Thyroid gland (tissue), 4 donors: Measurements from ENCODE around the gene MID1. TPM values are rescaled to one million over a fixed set of nuclear protein-coding genes. Genes with fewer than 3 reads are reported as not detected.

Source experiments
- DNase-seq, 2 donors: peaks; one replicate each; pipeline ENCODE4 v3.0.0-alpha.2; 2019
- H3K27ac ChIP-seq, 3 donors: fragments of 200-600 bp; sonication (generic); 1 replicate in 2 of 3; 2 replicates in 1 of 3; pipeline ENCODE4 v1.5.1; 2016 to 2019; ENCODE audit warnings: mild to moderate bottlenecking in 1 of 3, moderate library complexity in 1 of 3
- H3K27me3 ChIP-seq: fragments of 200-600 bp; sonication (generic); one replicate; pipeline ENCODE4 v1.5.1; 2019
- H3K36me3 ChIP-seq, 2 donors: fragments of 200-600 bp; sonication (generic); one replicate each; pipeline ENCODE4 v1.5.1; 2016 to 2019
- H3K4me1 ChIP-seq, 2 donors: fragments of 200-600 bp; sonication (generic); one replicate each; pipeline ENCODE4 v1.5.1; 2017 to 2019
- H3K4me3 ChIP-seq, 3 donors: fragments of 200-600 bp; sonication (generic); replicated peaks in 1 of 3; 1 replicate in 2 of 3; 2 replicates in 1 of 3; pipeline ENCODE4 v1.5.1; 2016; ENCODE audit warnings: mild to moderate bottlenecking in 1 of 3
- H3K9me3 ChIP-seq: fragments of 200-600 bp; sonication (generic); one replicate; pipeline ENCODE4 v1.5.1; 2017
- POLR2A ChIP-seq, 2 donors: fragments of 450-650 bp; IDR thresholded peaks; one replicate each; pipeline ENCODE4 v1.6.1; 2017; ENCODE audit warnings: antibody characterized with exemption in 2 of 2, mild to moderate bottlenecking in 2 of 2, moderate library complexity in 1 of 2
- WGBS, 2 donors: methylation state at CpG; one replicate each; pipeline ENCODE4 v1.1.5; 2017; 5-methylcytosine and 5-hydroxymethylcytosine counted together
- intact Hi-C: fragments of 100-400 bp; cut with DNase I; formaldehyde crosslinking; loops from one replicate; pipeline ENCODE4 v1.15.1; 2023
- total RNA-seq, 4 donors: library from RNA; depleted of rRNA; stranded (reverse); fragments of >200 nt; gene quantifications; one replicate each; pipeline ENCODE4 v1.2.3, GENCODE V29; 2016
- TF ChIP-seq, protein P1 (sequence below), 6 experiments: fragments of 200-600 bp in 3 of 6; fragments of 450-650 bp in 3 of 6; sonication (generic) in 3 of 6; IDR thresholded peaks; one replicate each; pipeline ENCODE4 v1.5.1; 2016 to 2019; ENCODE audit warnings: antibody characterized with exemption in 6 of 6, mild to moderate bottlenecking in 2 of 6, inconsistent platforms in 1 of 6, moderate library complexity in 1 of 6

The MID1 gene
- total RNA-seq, 4 donors from 2014 or later, result 9.5 to 19.5 (median 12.7) TPM

DNA sequence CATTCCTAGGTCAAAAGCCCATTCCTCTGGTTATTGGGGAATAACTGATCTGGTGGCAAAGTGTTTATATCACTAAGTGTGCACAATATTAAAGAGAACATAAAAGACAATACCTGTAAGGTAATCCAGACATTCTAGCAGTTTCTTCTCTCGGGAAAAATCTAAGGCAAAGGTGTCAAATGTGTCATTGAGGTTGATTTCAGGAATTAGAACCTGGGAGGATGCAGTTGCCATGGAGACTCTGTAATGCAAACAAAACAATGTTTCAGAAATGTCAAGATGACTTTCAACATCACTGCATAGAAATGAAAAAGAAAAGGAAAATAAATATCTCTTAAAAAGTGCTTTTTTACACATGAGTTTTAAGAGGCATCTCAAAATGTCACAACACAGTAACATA is 145.9 kb downstream of the MID1 start:
- H3K9me3 ChIP-seq, result no peaks in the 10 kb centered on the region
- intact Hi-C loops, result no loop called here
- H3K4me1 ChIP-seq, result no peaks in the 10 kb centered on the region
- no peaks in the 10 kb centered on the region for H3K36me3 ChIP-seq
- H3K27me3 ChIP-seq, result no peaks in the 10 kb centered on the region
- H3K4me3 ChIP-seq, result no peak overlapping the region
- 85 to 87% methylated on average over 1 of the region's 1 CpG for WGBS, 2 donors
- DNase-seq, result no peak
- H3K27ac ChIP-seq, result no peak overlapping the region
- TF ChIP-seq POLR2A (IDR thresholded peaks at IDR 0.05), result no peak
- TF ChIP-seq, protein P1, sequence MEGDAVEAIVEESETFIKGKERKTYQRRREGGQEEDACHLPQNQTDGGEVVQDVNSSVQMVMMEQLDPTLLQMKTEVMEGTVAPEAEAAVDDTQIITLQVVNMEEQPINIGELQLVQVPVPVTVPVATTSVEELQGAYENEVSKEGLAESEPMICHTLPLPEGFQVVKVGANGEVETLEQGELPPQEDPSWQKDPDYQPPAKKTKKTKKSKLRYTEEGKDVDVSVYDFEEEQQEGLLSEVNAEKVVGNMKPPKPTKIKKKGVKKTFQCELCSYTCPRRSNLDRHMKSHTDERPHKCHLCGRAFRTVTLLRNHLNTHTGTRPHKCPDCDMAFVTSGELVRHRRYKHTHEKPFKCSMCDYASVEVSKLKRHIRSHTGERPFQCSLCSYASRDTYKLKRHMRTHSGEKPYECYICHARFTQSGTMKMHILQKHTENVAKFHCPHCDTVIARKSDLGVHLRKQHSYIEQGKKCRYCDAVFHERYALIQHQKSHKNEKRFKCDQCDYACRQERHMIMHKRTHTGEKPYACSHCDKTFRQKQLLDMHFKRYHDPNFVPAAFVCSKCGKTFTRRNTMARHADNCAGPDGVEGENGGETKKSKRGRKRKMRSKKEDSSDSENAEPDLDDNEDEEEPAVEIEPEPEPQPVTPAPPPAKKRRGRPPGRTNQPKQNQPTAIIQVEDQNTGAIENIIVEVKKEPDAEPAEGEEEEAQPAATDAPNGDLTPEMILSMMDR (IDR thresholded peaks at IDR 0.05), result no peak

DNA sequence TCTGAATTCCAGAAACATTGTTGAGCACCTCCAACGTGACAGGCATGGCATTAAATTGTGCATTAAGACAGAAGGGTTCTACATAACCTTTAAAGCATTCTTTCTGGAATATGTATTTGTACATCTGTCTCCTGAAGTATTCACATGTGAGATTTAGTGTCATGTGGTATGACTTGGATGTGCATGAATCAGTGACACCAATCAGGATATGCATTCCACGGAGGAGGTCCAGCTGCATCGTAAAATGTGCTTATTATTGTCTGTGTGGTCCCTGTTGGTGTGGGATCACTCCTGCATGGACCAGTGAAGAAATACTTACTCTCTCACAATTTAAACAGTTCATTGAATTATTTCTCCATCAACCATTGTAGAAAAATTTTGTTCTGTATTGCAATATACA is 149.0 kb downstream of the MID1 start:
- no peak for DNase-seq
- Histone ChIP-seq H3K27me3 (no peaks in the 10 kb centered on the region), H3K36me3 (no peaks in the 10 kb centered on the region), H3K4me1 (no peaks in the 10 kb centered on the region), H3K27ac (no peak overlapping the region), H3K9me3 (no peaks in the 10 kb centered on the region), H3K4me3 (no peak overlapping the region)
- WGBS, 2 donors, result 94% methylated on average over 3 of the region's 3 CpGs
- TF ChIP-seq, protein P1 (IDR thresholded peaks at IDR 0.05), result no peak
- TF ChIP-seq POLR2A (IDR thresholded peaks at IDR 0.05), result no peak
- intact Hi-C loops, result no loop called here

DNA sequence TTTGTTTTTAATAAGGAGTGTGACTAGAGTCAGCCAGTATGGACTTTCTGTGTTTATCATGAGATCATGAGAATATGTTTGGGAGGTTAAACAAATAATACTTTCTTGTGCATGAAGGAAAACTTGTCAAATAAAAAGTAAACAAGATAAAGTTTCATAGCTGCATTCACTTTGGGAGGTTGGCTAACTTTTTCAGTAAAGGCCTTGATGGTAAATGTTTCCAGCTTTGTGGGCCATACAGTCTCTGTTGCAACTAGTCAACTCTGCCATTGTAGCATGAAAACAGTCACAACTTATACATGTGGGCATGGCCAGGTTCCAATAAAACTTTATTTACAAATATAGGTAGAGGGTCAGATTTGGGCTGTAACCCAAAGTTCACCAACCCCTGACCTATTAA is 150.4 kb downstream of the MID1 start:
- Histone ChIP-seq H3K4me1 (no peaks in the 10 kb centered on the region), H3K27ac (no peak overlapping the region), H3K9me3 (no peaks in the 10 kb centered on the region), H3K27me3 (no peaks in the 10 kb centered on the region), H3K36me3 (no peaks in the 10 kb centered on the region), H3K4me3 (no peak overlapping the region)
- intact Hi-C loops, result no loop called here
- TF ChIP-seq, protein P1 (IDR thresholded peaks at IDR 0.05), result no peak
- TF ChIP-seq POLR2A (IDR thresholded peaks at IDR 0.05), result no peak
- no peak for DNase-seq

DNA sequence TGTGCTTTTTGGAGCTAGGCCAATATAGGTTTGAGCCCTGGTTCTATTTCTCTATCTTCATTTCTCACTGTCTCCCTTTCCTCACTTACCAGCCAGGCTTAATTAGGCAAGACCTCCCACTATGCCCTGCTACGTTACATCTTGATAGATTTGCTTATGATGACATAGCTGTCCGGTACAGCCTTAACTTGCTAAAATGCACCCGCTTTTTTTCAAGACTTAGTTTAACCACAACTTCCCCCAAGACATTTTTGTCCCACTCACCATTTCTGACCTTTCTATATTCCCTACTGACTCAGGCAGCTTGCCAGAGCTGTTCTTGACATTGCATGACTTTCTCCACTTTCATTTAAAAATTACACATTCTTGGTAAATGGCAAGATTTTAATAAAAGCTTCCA is 152.6 kb downstream of the MID1 start:
- Histone ChIP-seq H3K4me1 (no peaks in the 10 kb centered on the region), H3K27me3 (no peaks in the 10 kb centered on the region), H3K4me3 (no peak overlapping the region), H3K9me3 (no peaks in the 10 kb centered on the region), H3K36me3 (no peaks in the 10 kb centered on the region), H3K27ac (no peak overlapping the region)
- intact Hi-C loops, result no loop called here
- TF ChIP-seq, protein P1 (IDR thresholded peaks at IDR 0.05), result no peak
- TF ChIP-seq POLR2A (IDR thresholded peaks at IDR 0.05), result no peak
- DNase-seq, result no peak
- WGBS, 2 donors, result 70 to 86% methylated on average over 3 of the region's 3 CpGs

DNA sequence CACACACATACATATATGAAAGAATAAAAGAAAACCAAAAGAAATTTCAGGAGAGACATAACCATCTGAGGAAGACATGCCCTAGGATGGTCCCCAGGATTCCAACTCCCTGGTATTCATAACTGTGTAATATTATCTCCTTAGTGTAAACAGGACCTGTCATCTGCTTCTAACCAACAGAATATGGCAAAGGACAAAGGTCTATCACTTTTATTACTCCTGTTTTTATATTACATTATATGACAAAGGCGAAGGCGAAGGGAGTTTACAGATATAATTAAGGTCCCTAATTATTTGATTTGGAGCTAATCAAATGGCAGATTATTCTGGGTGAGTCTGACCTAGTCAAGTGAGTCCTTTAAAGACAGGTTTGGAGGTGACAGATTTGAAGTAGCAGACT is 155.1 kb downstream of the MID1 start:
- no peaks in the 10 kb centered on the region for H3K36me3 ChIP-seq
- no peak for DNase-seq
- 100% methylated on average over 2 of the region's 2 CpGs for WGBS, 2 donors
- TF ChIP-seq, protein P1 (IDR thresholded peaks at IDR 0.05), result no peak
- TF ChIP-seq POLR2A (IDR thresholded peaks at IDR 0.05), result no peak
- no peaks in the 10 kb centered on the region for H3K27me3 ChIP-seq
- no peak overlapping the region for H3K4me3 ChIP-seq
- H3K4me1 ChIP-seq, result no peaks in the 10 kb centered on the region
- no peak overlapping the region for H3K27ac ChIP-seq
- intact Hi-C loops, result no loop called here
- H3K9me3 ChIP-seq, result no peaks in the 10 kb centered on the region
